Liver (tissue), 9 donors: Measurements from ENCODE around the gene SAMD5. TPM values are rescaled to one million over a fixed set of nuclear protein-coding genes. Genes with fewer than 3 reads are reported as not detected.

ENCODE experiments used
- DNase-seq: peaks from one replicate; pipeline ENCODE4 v3.0.0-alpha.2; 2017; ENCODE audit warnings: low spot score
- H3K27ac ChIP-seq, 2 donors: one replicate each; pipeline ENCODE4 v1.7.0; 2013; ENCODE audit warnings: inconsistent platforms in 2 of 2, low read length in 2 of 2, control low read depth in 1 of 2, low read depth in 1 of 2, mild to moderate bottlenecking in 1 of 2
- H3K27me3 ChIP-seq, 4 donors: one replicate each; pipeline versions ENCODE4 v1.6.1 to v1.7.0; 2013; ENCODE audit warnings: low read length in 3 of 4, inconsistent platforms in 1 of 4, mild to moderate bottlenecking in 1 of 4, moderate library complexity in 1 of 4; ENCODE audit not compliant: control insufficient read depth in 4 of 4, insufficient read depth in 4 of 4
- H3K36me3 ChIP-seq, 4 donors: one replicate each; pipeline versions ENCODE4 v1.6.1 to v1.7.0; 2013; ENCODE audit warnings: low read length in 3 of 4, mild to moderate bottlenecking in 3 of 4, low read depth in 1 of 4, moderate library complexity in 1 of 4; ENCODE audit not compliant: control insufficient read depth in 4 of 4, insufficient read depth in 3 of 4
- H3K4me1 ChIP-seq, 4 donors: one replicate each; pipeline versions ENCODE4 v1.6.1 to v1.7.0; 2013; ENCODE audit warnings: low read length in 3 of 4, mild to moderate bottlenecking in 3 of 4, moderate library complexity in 1 of 4; ENCODE audit not compliant: control insufficient read depth in 4 of 4, insufficient read depth in 4 of 4
- H3K4me3 ChIP-seq, 3 donors: one replicate each; pipeline versions ENCODE4 v1.6.1 to v1.7.0; 2013; ENCODE audit warnings: low read length in 3 of 3, control low read depth in 1 of 3, low read depth in 1 of 3, mild to moderate bottlenecking in 1 of 3
- H3K9ac ChIP-seq, 2 donors: one replicate each; pipeline ENCODE4 v1.7.0; 2013; ENCODE audit warnings: low read length in 2 of 2, mild to moderate bottlenecking in 2 of 2, moderate library complexity in 2 of 2, control low read depth in 1 of 2, low read depth in 1 of 2
- H3K9me3 ChIP-seq, 4 donors: one replicate each; pipeline versions ENCODE4 v1.6.1 to v1.7.0; 2013; ENCODE audit warnings: low read length in 3 of 4; ENCODE audit not compliant: control insufficient read depth in 4 of 4
- ATF3 ChIP-seq: IDR thresholded peaks from 2 replicates; pipeline ENCODE4 v1.6.1; 2016; ENCODE audit warnings: antibody characterized with exemption
- CTCF ChIP-seq: fragments of 150-350 bp; IDR thresholded peaks from 2 replicates; pipeline ENCODE4 v1.5.1; 2017; ENCODE audit warnings: improper control_type of control experiment, low read depth, low read length; ENCODE audit not compliant: missing input control
- EGR1 ChIP-seq, 2 donors: IDR thresholded peaks; 2 replicates each; pipeline ENCODE4 v1.6.1; 2016 to 2018; ENCODE audit warnings: antibody characterized with exemption in 2 of 2, low read depth in 2 of 2
- FOXA1 ChIP-seq: IDR thresholded peaks from 2 replicates; pipeline ENCODE4 v1.6.1; 2016; ENCODE audit warnings: antibody characterized with exemption
- GABPA ChIP-seq, 2 donors: IDR thresholded peaks in 1 of 2; conservative IDR thresholded peaks in 1 of 2; 2 replicates each; pipeline ENCODE4 v1.6.1; 2016; ENCODE audit warnings: antibody characterized with exemption in 2 of 2, mild to moderate bottlenecking in 1 of 2, moderate library complexity in 1 of 2
- HNF4A ChIP-seq, 2 donors: conservative IDR thresholded peaks; 2 replicates each; pipeline ENCODE4 v1.6.1; 2016; ENCODE audit warnings: antibody characterized with exemption in 2 of 2, mild to moderate bottlenecking in 2 of 2
- HNF4G ChIP-seq: IDR thresholded peaks from 2 replicates; pipeline ENCODE4 v1.6.1; 2016; ENCODE audit warnings: antibody characterized with exemption
- JUND ChIP-seq, 2 donors: IDR thresholded peaks; 2 replicates each; pipeline ENCODE4 v1.6.1; 2016; ENCODE audit warnings: antibody characterized with exemption in 2 of 2
- RAD21 ChIP-seq, 2 donors: IDR thresholded peaks; 2 replicates each; pipeline ENCODE4 v1.6.1; 2016; ENCODE audit warnings: antibody characterized with exemption in 2 of 2, mild to moderate bottlenecking in 2 of 2
- RXRA ChIP-seq, 2 donors: IDR thresholded peaks; 2 replicates each; pipeline ENCODE4 v1.6.1; 2017 to 2018; ENCODE audit warnings: antibody characterized with exemption in 2 of 2, mild to moderate bottlenecking in 1 of 2
- SP1 ChIP-seq: IDR thresholded peaks from 2 replicates; pipeline ENCODE4 v1.6.1; 2018; ENCODE audit warnings: antibody characterized with exemption, mild to moderate bottlenecking
- TAF1 ChIP-seq: conservative IDR thresholded peaks from 2 replicates; pipeline ENCODE4 v1.6.1; 2016; ENCODE audit warnings: antibody characterized with exemption, mild to moderate bottlenecking
- YY1 ChIP-seq: IDR thresholded peaks from 2 replicates; pipeline ENCODE4 v1.6.1; 2016; ENCODE audit warnings: antibody characterized with exemption, mild to moderate bottlenecking
- WGBS: extraction: QIAGEN DNeasy Blood & Tissue Kit; methylation state at CpG from one replicate; pipeline ENCODE4 v1.1.7; 2013; 5-methylcytosine and 5-hydroxymethylcytosine counted together
- polyA plus RNA-seq, 2 donors: library from polyadenylated mRNA; stranded (reverse) in 1 of 2; unstranded in 1 of 2; fragments of 200-250 nt in 1 of 2; fragments of >200 nt in 1 of 2; fragmentation: Nextera tagmentation in 1 of 2; extraction: Ambion mirVana in 1 of 2; gene quantifications; one replicate each; pipeline versions ENCODE4 v1.2.1 to v1.2.3, GENCODE V29; 2013 to 2015
- total RNA-seq, 2 donors: library from RNA; depleted of rRNA; stranded (reverse); fragments of >200 nt; gene quantifications; one replicate each; pipeline ENCODE4 v1.2.3, GENCODE V29; 2014
- TF ChIP-seq, protein P1 (sequence below): IDR thresholded peaks from 2 replicates; pipeline ENCODE4 v1.6.1; 2016; ENCODE audit warnings: antibody characterized with exemption
- TF ChIP-seq, protein P2 (sequence below): IDR thresholded peaks from 2 replicates; pipeline ENCODE4 v1.6.1; 2016; ENCODE audit warnings: antibody characterized with exemption, mild to moderate bottlenecking
- donor health status: healthy.
- donor health status: healthy.
- donor health status: healthy.
- donor health status: healthy.
- donor health status: healthy.

SAMD5 gene
- total and polyA plus RNA-seq, 4 donors = 2.7 to 7.6 (median 3.2) TPM

- TF ChIP-seq, protein P1, sequence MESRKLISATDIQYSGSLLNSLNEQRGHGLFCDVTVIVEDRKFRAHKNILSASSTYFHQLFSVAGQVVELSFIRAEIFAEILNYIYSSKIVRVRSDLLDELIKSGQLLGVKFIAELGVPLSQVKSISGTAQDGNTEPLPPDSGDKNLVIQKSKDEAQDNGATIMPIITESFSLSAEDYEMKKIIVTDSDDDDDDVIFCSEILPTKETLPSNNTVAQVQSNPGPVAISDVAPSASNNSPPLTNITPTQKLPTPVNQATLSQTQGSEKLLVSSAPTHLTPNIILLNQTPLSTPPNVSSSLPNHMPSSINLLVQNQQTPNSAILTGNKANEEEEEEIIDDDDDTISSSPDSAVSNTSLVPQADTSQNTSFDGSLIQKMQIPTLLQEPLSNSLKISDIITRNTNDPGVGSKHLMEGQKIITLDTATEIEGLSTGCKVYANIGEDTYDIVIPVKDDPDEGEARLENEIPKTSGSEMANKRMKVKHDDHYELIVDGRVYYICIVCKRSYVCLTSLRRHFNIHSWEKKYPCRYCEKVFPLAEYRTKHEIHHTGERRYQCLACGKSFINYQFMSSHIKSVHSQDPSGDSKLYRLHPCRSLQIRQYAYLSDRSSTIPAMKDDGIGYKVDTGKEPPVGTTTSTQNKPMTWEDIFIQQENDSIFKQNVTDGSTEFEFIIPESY = no peak
- TF ChIP-seq JUND (IDR thresholded peaks at IDR 0.05) (no peak), HNF4G (no peak)
These were observed 77.6 kb downstream of the SAMD5 start (continued) for GRCh38 chr6:147586044-147586443.

- Histone ChIP-seq H3K9ac (no peak overlapping the region), H3K27me3 (no peaks in the 10 kb centered on the region), H3K4me1 (peaks cover 0 to 4% (median 0%) of the 10 kb centered on the region in 4 donors), H3K27ac (no peak overlapping the region), H3K36me3 (no peaks in the 10 kb centered on the region), H3K9me3 (no peaks in the 10 kb centered on the region), H3K4me3 (no peak overlapping the region)
- 88% methylated on average over 3 of the region's 3 CpGs for WGBS
- TF ChIP-seq HNF4A (conservative IDR thresholded peaks at IDR 0.05) (no peak), YY1 (no peak), HNF4G (no peak), SP1 (no peak), JUND (IDR thresholded peaks at IDR 0.05) (no peak), GABPA (IDR thresholded peaks at IDR 0.05 in 1 of 2, conservative IDR thresholded peaks at IDR 0.05 in 1 of 2) (no peak), FOXA1 (no peak), CTCF (no peak), TAF1 (no peak), ATF3 (no peak), RAD21 (IDR thresholded peaks at IDR 0.05) (no peak)
- TF ChIP-seq, protein P2, sequence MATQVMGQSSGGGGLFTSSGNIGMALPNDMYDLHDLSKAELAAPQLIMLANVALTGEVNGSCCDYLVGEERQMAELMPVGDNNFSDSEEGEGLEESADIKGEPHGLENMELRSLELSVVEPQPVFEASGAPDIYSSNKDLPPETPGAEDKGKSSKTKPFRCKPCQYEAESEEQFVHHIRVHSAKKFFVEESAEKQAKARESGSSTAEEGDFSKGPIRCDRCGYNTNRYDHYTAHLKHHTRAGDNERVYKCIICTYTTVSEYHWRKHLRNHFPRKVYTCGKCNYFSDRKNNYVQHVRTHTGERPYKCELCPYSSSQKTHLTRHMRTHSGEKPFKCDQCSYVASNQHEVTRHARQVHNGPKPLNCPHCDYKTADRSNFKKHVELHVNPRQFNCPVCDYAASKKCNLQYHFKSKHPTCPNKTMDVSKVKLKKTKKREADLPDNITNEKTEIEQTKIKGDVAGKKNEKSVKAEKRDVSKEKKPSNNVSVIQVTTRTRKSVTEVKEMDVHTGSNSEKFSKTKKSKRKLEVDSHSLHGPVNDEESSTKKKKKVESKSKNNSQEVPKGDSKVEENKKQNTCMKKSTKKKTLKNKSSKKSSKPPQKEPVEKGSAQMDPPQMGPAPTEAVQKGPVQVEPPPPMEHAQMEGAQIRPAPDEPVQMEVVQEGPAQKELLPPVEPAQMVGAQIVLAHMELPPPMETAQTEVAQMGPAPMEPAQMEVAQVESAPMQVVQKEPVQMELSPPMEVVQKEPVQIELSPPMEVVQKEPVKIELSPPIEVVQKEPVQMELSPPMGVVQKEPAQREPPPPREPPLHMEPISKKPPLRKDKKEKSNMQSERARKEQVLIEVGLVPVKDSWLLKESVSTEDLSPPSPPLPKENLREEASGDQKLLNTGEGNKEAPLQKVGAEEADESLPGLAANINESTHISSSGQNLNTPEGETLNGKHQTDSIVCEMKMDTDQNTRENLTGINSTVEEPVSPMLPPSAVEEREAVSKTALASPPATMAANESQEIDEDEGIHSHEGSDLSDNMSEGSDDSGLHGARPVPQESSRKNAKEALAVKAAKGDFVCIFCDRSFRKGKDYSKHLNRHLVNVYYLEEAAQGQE = no peak
- no peak for DNase-seq
These were observed 79.4 kb downstream of the SAMD5 start for GRCh38 chr6:147587907-147588306.

DNA sequence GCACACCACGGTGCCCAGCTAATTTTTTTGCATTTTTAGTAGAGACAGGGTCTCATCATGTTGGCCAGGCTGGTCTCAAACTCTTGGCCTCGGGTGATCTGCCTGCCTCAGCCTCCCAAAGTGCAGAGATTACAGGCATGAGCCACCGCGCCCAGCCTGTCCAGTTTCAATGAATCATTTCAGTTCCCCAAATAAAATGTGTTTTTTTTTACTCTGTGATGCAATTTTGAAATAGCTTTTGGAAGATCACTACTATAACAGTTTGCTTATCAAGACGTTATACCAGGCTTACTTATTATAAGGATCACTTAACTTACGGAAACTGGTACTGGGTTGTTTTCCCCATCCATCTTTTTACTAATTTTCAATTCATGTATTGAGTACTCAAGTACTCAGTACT, 80.0 kb downstream of the SAMD5 start:
- no peaks in the 10 kb centered on the region for H3K36me3 ChIP-seq
- H3K4me3 ChIP-seq = no peak overlapping the region
- DNase-seq = no peak
- H3K27me3 ChIP-seq = no peaks in the 10 kb centered on the region
- TF ChIP-seq ATF3 = no peak
- TF ChIP-seq, protein P1 = no peak
- TF ChIP-seq, protein P2 = no peak
- TF ChIP-seq JUND (IDR thresholded peaks at IDR 0.05) = no peak
- TF ChIP-seq TAF1 = no peak
- TF ChIP-seq HNF4A (conservative IDR thresholded peaks at IDR 0.05) = no peak
- TF ChIP-seq RAD21 (IDR thresholded peaks at IDR 0.05) = no peak
- no peak for TF ChIP-seq EGR1 (IDR thresholded peaks at IDR 0.05; ENCODE audit: low read depth in 2 of 2)
- TF ChIP-seq RXRA (IDR thresholded peaks at IDR 0.05) = no peak
- no peaks in the 10 kb centered on the region for H3K9me3 ChIP-seq
- WGBS = 87% methylated on average over 6 of the region's 6 CpGs
- H3K27ac ChIP-seq = no peak overlapping the region
- peaks cover 0 to 4% (median 0%) of the 10 kb centered on the region in 4 donors for H3K4me1 ChIP-seq
- H3K9ac ChIP-seq = no peak overlapping the region
